Measurements from ENCODE around the gene KRTAP27-1.

GRCh38 chr21:30306884-30307283 lies 30.6 kb downstream of the KRTAP27-1 start:
- TF ChIP-seq CTCF (IDR thresholded peaks at IDR 0.05) (no peak), POLR2A (IDR thresholded peaks at IDR 0.05) (no peak), POLR2AphosphoS5 (IDR thresholded peaks at IDR 0.05) (no peak), EP300 (IDR thresholded peaks at IDR 0.05) (no peak)

Measured in stomach (tissue), 4 donors.